A673 (cell line): ENCODE results near the gene DIDO1.

Source experiments
- EZH2 ChIP-seq: fragments of 200-600 bp; sonication (generic); IDR thresholded peaks from 2 replicates; pipeline ENCODE4 v1.6.1; 2017; ENCODE audit warnings: borderline replicate concordance, low read depth, mild to moderate bottlenecking, mixed read lengths, antibody characterized with exemption, low read length; ENCODE audit not compliant: poor library complexity, severe bottlenecking
- TF ChIP-seq, protein P1 (sequence below): fragments of 300-800, 200-600 bp; sonication (generic); conservative IDR thresholded peaks from 2 replicates; pipeline ENCODE4 v1.5.1; 2017; ENCODE audit warnings: low read depth, mild to moderate bottlenecking, antibody characterized with exemption, low read length, moderate library complexity, mixed read lengths

- TF ChIP-seq, protein P1, sequence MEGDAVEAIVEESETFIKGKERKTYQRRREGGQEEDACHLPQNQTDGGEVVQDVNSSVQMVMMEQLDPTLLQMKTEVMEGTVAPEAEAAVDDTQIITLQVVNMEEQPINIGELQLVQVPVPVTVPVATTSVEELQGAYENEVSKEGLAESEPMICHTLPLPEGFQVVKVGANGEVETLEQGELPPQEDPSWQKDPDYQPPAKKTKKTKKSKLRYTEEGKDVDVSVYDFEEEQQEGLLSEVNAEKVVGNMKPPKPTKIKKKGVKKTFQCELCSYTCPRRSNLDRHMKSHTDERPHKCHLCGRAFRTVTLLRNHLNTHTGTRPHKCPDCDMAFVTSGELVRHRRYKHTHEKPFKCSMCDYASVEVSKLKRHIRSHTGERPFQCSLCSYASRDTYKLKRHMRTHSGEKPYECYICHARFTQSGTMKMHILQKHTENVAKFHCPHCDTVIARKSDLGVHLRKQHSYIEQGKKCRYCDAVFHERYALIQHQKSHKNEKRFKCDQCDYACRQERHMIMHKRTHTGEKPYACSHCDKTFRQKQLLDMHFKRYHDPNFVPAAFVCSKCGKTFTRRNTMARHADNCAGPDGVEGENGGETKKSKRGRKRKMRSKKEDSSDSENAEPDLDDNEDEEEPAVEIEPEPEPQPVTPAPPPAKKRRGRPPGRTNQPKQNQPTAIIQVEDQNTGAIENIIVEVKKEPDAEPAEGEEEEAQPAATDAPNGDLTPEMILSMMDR: no peak
- TF ChIP-seq EZH2: no peak
Measured at GRCh38 chr20:62927128-62927705, 912 bp upstream of the DIDO1 start.
